GM21390 (cell line): ENCODE results near the gene WIPF3.
A peak's percentile ranks its signal among the peaks of the same experiment; 100 is the strongest.

ENCODE experiments used
- ATAC-seq: cut with Tn5 transposase; IDR thresholded peaks from one replicate; pipeline ENCODE4 v1.9.1; 2021; ENCODE audit not compliant: unreplicated experiment

The WIPF3 gene

GRCh38 chr7:29809533-29810155 is 3.3 kb downstream of the WIPF3 start:
- no peak for ATAC-seq

GRCh38 chr7:29810297-29810696 is 4.0 kb downstream of the WIPF3 start:
- ATAC-seq: no peak

GRCh38 chr7:29810813-29811482 is 4.6 kb downstream of the WIPF3 start:
- ATAC-seq: no peak

GRCh38 chr7:29811586-29811985 is 5.3 kb downstream of the WIPF3 start:
- no peak for ATAC-seq

GRCh38 chr7:29812185-29812876 is 6.0 kb downstream of the WIPF3 start:
- no peak for ATAC-seq

GRCh38 chr7:29815181-29816105 is 9.1 kb downstream of the WIPF3 start:
- ATAC-seq: no peak

- no peak for ATAC-seq
These were observed 12.0 kb downstream of the WIPF3 start for GRCh38 chr7:29818308-29818707.

- ATAC-seq: peak; percentile 98
These were observed 19.6 kb downstream of the WIPF3 start for GRCh38 chr7:29825775-29826529.

GRCh38 chr7:29826530-29826822 is 20.2 kb downstream of the WIPF3 start:
- no peak for ATAC-seq

- ATAC-seq: no peak
These were observed 20.6 kb downstream of the WIPF3 start for GRCh38 chr7:29826904-29827303.

GRCh38 chr7:29831705-29832104 is 25.4 kb downstream of the WIPF3 start:
- ATAC-seq: no peak

- no peak for ATAC-seq
These were observed 27.6 kb downstream of the WIPF3 start for GRCh38 chr7:29833929-29834328.

- no peak for ATAC-seq
These were observed 29.4 kb downstream of the WIPF3 start for GRCh38 chr7:29835718-29836117.

GRCh38 chr7:29839302-29839701 is 33.0 kb downstream of the WIPF3 start:
- ATAC-seq: no peak

GRCh38 chr7:29839921-29840320 is 33.6 kb downstream of the WIPF3 start:
- ATAC-seq: no peak

GRCh38 chr7:29840701-29841100 is 34.4 kb downstream of the WIPF3 start:
- ATAC-seq: no peak

GRCh38 chr7:29841926-29842701 is 35.8 kb downstream of the WIPF3 start:
- no peak for ATAC-seq

GRCh38 chr7:29843093-29843492 is 36.8 kb downstream of the WIPF3 start:
- no peak for ATAC-seq

- ATAC-seq: no peak
These were observed 37.4 kb downstream of the WIPF3 start for GRCh38 chr7:29843726-29844125.

- no peak for ATAC-seq
These were observed 38.3 kb downstream of the WIPF3 start for GRCh38 chr7:29844559-29844958.
